ENCODE data around the gene GSG1L2. TPM values are rescaled to one million over a fixed set of nuclear protein-coding genes. Genes with fewer than 3 reads are reported as not detected.

Gene GSG1L2
- total RNA-seq, 2 donors from 2014 or later, result not detected

DNA sequence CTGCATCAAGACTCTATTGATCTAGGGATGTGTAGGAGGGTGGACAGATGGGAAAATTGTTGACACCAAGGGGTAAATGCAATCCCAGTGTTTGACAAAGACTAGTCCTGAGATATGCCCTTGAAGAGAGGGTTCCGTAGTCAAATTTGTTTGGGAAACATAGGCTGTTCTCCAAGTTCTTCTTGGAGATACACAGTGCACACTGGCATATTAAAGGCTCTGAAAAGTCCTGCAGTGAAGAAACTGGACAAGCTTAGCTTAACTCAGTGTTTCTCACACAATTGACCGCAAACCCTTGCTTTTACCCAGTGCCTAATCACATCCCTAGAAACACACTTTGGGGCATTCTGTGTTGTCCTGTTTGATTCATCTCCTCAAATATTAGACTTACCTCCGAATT, 41.3 kb downstream of the GSG1L2 start:
- no peak overlapping the region for H3K9ac ChIP-seq (ENCODE audit: low read depth in 2 of 2, low read length in 2 of 2)
- DNase-seq, result no peak
- no peaks in the 10 kb centered on the region for H3K27me3 ChIP-seq
- no peaks in the 10 kb centered on the region for H3K4me1 ChIP-seq
- no peak overlapping the region for H3K4me3 ChIP-seq
- no peak overlapping the region for H3K27ac ChIP-seq
- TF ChIP-seq, protein P1, sequence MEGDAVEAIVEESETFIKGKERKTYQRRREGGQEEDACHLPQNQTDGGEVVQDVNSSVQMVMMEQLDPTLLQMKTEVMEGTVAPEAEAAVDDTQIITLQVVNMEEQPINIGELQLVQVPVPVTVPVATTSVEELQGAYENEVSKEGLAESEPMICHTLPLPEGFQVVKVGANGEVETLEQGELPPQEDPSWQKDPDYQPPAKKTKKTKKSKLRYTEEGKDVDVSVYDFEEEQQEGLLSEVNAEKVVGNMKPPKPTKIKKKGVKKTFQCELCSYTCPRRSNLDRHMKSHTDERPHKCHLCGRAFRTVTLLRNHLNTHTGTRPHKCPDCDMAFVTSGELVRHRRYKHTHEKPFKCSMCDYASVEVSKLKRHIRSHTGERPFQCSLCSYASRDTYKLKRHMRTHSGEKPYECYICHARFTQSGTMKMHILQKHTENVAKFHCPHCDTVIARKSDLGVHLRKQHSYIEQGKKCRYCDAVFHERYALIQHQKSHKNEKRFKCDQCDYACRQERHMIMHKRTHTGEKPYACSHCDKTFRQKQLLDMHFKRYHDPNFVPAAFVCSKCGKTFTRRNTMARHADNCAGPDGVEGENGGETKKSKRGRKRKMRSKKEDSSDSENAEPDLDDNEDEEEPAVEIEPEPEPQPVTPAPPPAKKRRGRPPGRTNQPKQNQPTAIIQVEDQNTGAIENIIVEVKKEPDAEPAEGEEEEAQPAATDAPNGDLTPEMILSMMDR (IDR thresholded peaks at IDR 0.05), result no peak
- no peaks in the 10 kb centered on the region for H3K36me3 ChIP-seq
- intact Hi-C loops (cut with DNase I), result no loop called here
- H3K9me3 ChIP-seq, result no peaks in the 10 kb centered on the region

DNA sequence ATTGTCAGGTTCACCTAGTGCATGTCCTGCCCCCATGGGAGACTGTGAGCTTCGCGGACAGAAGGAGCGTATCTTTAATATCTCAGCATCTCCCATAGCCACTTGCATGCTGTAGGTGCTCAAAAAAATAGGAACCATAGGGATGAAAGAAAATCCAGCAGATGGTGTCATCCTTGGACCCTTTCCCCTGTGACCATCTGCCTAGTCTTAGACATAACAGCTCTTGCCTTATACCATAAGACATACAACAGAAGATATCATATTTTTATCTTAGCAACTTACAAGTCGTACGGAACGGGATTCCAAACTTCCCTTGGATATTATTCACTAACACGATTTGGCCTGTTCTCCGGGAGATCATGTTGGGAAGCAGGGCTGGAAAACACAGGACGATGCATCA, 45.0 kb downstream of the GSG1L2 start:
- TF ChIP-seq, protein P1 (IDR thresholded peaks at IDR 0.05), result no peak
- no peak for DNase-seq
- no peak overlapping the region for H3K9ac ChIP-seq (ENCODE audit: low read depth in 2 of 2, low read length in 2 of 2)
- intact Hi-C loops (cut with DNase I), result no loop called here
- no peaks in the 10 kb centered on the region for H3K9me3 ChIP-seq
- no peak overlapping the region for H3K27ac ChIP-seq
- H3K27me3 ChIP-seq, result no peaks in the 10 kb centered on the region
- H3K36me3 ChIP-seq, result no peaks in the 10 kb centered on the region
- no peaks in the 10 kb centered on the region for H3K4me1 ChIP-seq
- H3K4me3 ChIP-seq, result no peak overlapping the region

DNA sequence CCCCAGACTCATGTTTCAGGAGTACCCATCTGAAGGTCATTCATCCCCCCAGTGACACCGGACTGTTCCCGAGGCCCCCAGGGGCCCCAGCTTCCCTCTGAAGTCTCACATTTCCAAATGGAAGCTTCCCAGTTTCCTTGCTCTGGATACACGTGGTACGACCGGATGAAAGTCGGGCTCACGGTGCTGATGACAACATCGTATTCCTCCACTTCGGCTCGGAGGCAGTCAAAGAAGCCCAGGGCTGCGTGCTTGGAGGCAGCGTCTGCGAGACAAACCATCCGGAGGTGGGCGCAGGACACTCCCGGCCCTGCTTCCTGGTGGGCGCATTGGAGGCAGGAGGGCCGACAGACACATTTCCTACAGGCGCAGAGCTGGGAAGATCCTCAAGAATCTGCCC, 49.2 kb downstream of the GSG1L2 start:
- no peaks in the 10 kb centered on the region for H3K9me3 ChIP-seq
- TF ChIP-seq, protein P1 (IDR thresholded peaks at IDR 0.05), result no peak
- no peaks in the 10 kb centered on the region for H3K27me3 ChIP-seq
- no peaks in the 10 kb centered on the region for H3K4me1 ChIP-seq
- DNase-seq, result no peak
- intact Hi-C loops (cut with DNase I), result no loop called here
- H3K36me3 ChIP-seq, result no peaks in the 10 kb centered on the region
- no peak overlapping the region for H3K4me3 ChIP-seq
- no peak overlapping the region for H3K9ac ChIP-seq (ENCODE audit: low read depth in 2 of 2, low read length in 2 of 2)
- H3K27ac ChIP-seq, result no peak overlapping the region

DNA sequence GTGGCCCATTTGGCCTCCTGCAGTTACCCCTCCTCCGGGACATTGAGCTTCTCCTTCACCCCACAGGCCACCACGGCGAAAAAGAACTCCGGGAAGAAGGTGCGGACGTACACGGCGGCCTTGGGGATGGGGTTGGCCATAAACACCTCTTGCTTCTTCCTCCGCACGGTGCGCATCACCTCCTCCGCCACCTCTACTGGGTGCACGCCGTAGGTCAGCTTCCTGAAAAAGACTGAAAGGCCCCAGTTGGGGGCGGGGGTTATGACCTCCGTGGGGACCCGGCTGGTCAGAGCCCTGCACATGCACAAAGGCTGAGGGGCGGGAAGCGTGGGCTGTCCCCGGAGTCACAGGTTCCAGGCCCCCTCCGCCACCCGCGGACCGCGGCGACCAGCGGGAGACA, 50.4 kb downstream of the GSG1L2 start:
- no peak for DNase-seq
- Histone ChIP-seq H3K9ac (ENCODE audit: low read depth in 2 of 2, low read length in 2 of 2) (no peak overlapping the region), H3K36me3 (no peaks in the 10 kb centered on the region), H3K4me3 (no peak overlapping the region), H3K27ac (no peak overlapping the region), H3K9me3 (no peaks in the 10 kb centered on the region), H3K4me1 (no peaks in the 10 kb centered on the region), H3K27me3 (no peaks in the 10 kb centered on the region)
- TF ChIP-seq, protein P1 (IDR thresholded peaks at IDR 0.05), result no peak
- intact Hi-C loops (cut with DNase I), result no loop called here

DNA sequence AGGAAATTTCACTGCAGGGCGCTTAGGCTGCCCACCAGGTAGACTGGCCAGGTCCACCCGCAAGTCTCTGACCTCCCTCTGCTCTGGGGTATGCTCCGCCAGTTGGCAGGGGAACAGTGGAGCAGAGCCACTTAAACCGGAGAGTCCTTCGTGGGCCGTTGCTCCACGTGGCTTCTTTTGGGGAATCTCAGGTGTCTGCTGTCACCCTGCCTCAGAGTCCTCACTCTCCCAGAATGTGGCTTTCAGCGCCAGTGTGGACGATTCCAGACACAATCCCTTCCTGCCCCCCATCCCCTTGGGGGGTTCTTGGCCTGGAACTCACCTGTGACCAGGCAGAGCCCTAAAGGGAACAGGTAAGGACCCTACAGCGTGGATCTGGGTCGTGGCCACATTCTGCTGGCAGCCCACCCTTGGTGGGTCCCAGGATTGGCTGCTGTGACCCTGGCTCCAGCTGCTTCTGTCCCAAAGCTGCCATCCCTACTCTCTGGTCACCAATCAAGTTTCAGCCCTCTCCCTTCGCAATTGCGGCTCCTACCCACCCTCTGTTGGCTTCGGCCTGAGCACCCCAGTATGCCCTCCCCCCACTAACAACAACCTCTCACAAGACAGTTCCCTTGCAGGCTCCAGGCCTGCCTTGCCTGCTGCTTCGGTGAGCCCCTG, 52.7 kb downstream of the GSG1L2 start:
- DNase-seq, result no peak
- TF ChIP-seq, protein P1 (IDR thresholded peaks at IDR 0.05), result peak; percentile 18
- no peaks in the 10 kb centered on the region for H3K9me3 ChIP-seq
- H3K27ac ChIP-seq, result no peak overlapping the region
- H3K4me3 ChIP-seq, result no peak overlapping the region
- no peak overlapping the region for H3K9ac ChIP-seq (ENCODE audit: low read depth in 2 of 2, low read length in 2 of 2)
- intact Hi-C loops (cut with DNase I), result no loop called here
- no peaks in the 10 kb centered on the region for H3K4me1 ChIP-seq
- no peaks in the 10 kb centered on the region for H3K36me3 ChIP-seq
- no peaks in the 10 kb centered on the region for H3K27me3 ChIP-seq
